Motor neuron (in vitro differentiated cells): ENCODE measurements around the gene DPPA4. TPM values are rescaled to one million over a fixed set of nuclear protein-coding genes. Genes with fewer than 3 reads are reported as not detected.
A peak's percentile ranks its signal among the peaks of the same experiment; 100 is the strongest.

Experiments
- ATAC-seq, 8 experiments: fragments of 200-7000 bp; cut with Tn5 transposase; replicated peaks in 6 of 8; 2 replicates each; pipeline ENCODE4 v1.8.0; 2021; ENCODE audit warnings: mild to moderate bottlenecking in 8 of 8, moderate library complexity in 8 of 8
- H3K27ac ChIP-seq, 2 donors: fragments of 250-450 bp; sonication (Bioruptor Pico); 2 replicates each; pipeline ENCODE4 v1.9.0; 2021; ENCODE audit warnings: antibody characterized with exemption in 2 of 2, mild to moderate bottlenecking in 2 of 2, moderate library complexity in 1 of 2
- H3K4me1 ChIP-seq, 2 donors: fragments of 250-450 bp; sonication (Bioruptor Pico); replicated peaks in 1 of 2; 2 replicates each; pipeline ENCODE4 v1.6.1; 2021; ENCODE audit warnings: antibody characterized with exemption in 2 of 2, mild to moderate bottlenecking in 2 of 2, moderate library complexity in 1 of 2
- H3K4me3 ChIP-seq, 5 donors: fragments of 250-450 bp; sonication (Bioruptor Pico); 2 replicates each; pipeline ENCODE4 v1.9.0; 2021; ENCODE audit warnings: antibody characterized with exemption in 5 of 5, mild to moderate bottlenecking in 5 of 5, moderate library complexity in 4 of 5
- WGBS, 10 experiments: fragments of 450-650 bp; shearing (Covaris generic); methylation state at CpG; one replicate each; pipeline ENCODE4 v1.0.0; 2022; 5-methylcytosine and 5-hydroxymethylcytosine counted together
- in situ Hi-C, 9 experiments: fragments of 400-800 bp; cut with MboI; loops; one replicate each; pipeline ENCODE4 v1.15.0; 2021; ENCODE audit warnings: low sequenced_read_pairs in 9 of 9, low pct_unique_long_range_greater_than_20kb in 2 of 9; ENCODE audit not compliant: unreplicated experiment in 9 of 9
- total RNA-seq, 8 experiments: library from RNA; unstranded; fragments of 300-600 nt; gene quantifications; 2 replicates each; pipeline versions ENCODE4 v1.2.3 to v1.2.4, GENCODE V29; 2022

The DPPA4 gene
- total RNA-seq, 8 experiments from 2014 or later = 0.15 to 55.3 (median 20.6) TPM; not detected in 1

GRCh38 chr3:109356442-109357155 lies 19.3 kb upstream of the DPPA4 start:
- no peak overlapping the region for H3K27ac ChIP-seq

GRCh38 chr3:109355625-109356441 lies 18.5 kb upstream of the DPPA4 start:
- in situ Hi-C loops = no loop called here
- Histone ChIP-seq H3K4me1 (peaks cover 11 to 17% of the 10 kb centered on the region in 2 donors), H3K4me3 (peak overlapping the region in 3 of 5 donors; percentile 7 to 14 (median 12)), H3K27ac (peak overlapping the region in 1 of 2 donors; percentile 15)
- 0 to 31% (median 10%) methylated on average over 1 to 8 of the region's 8 CpGs for WGBS, 10 experiments
- ATAC-seq = peak in 5 of 8 experiments; percentile 69 to 90 (median 79)

More at GRCh38 chr3:109356442-109357155, 19.3 kb upstream of the DPPA4 start:
- in situ Hi-C loops = no loop called here
- Histone ChIP-seq H3K4me1 (peaks cover 11 to 17% of the 10 kb centered on the region in 2 donors), H3K4me3 (no peak overlapping the region)
- WGBS, 10 experiments = 0 to 100% (median 18%) methylated on average over 1 to 3 of the region's 3 CpGs; no CpG with 5 or more reads in 2 of the 10 experiments
- no peak for ATAC-seq

- in situ Hi-C loops = no loop called here
These were observed 15.7 kb upstream of the DPPA4 start for GRCh38 chr3:109353057-109353456.

GRCh38 chr3:109351231-109351630 lies 13.9 kb upstream of the DPPA4 start:
- Histone ChIP-seq H3K4me1 (peaks cover 4 to 7% of the 10 kb centered on the region in 2 donors), H3K27ac (no peak overlapping the region), H3K4me3 (no peak overlapping the region)
- in situ Hi-C loops = no loop called here
- no peak for ATAC-seq

More at GRCh38 chr3:109353057-109353456, 15.7 kb upstream of the DPPA4 start:
- no peak overlapping the region for H3K4me3 ChIP-seq
- no peak overlapping the region for H3K27ac ChIP-seq
- no peak for ATAC-seq
- peaks cover 11 to 17% of the 10 kb centered on the region in 2 donors for H3K4me1 ChIP-seq
- WGBS, 10 experiments = 0 to 83% (median 0%) methylated on average over 1 to 2 of the region's 2 CpGs; no CpG with 5 or more reads in 3 of the 10 experiments

- WGBS, 10 experiments = 8 to 100% (median 62%) methylated on average over 1 to 3 of the region's 3 CpGs
- H3K4me3 ChIP-seq = no peak overlapping the region
These were observed 9.5 kb upstream of the DPPA4 start for GRCh38 chr3:109346770-109347295.

GRCh38 chr3:109346099-109346498 lies 8.8 kb upstream of the DPPA4 start:
- in situ Hi-C loops = no loop called here
- Histone ChIP-seq H3K27ac (no peak overlapping the region), H3K4me1 (no peaks in the 10 kb centered on the region), H3K4me3 (no peak overlapping the region)
- 0 to 100% (median 41%) methylated on average over 1 to 4 of the region's 4 CpGs; no CpG with 5 or more reads in 2 of the 10 experiments for WGBS, 10 experiments
- ATAC-seq = no peak

More at GRCh38 chr3:109346770-109347295, 9.5 kb upstream of the DPPA4 start:
- Histone ChIP-seq H3K27ac (no peak overlapping the region), H3K4me1 (no peaks in the 10 kb centered on the region)
- ATAC-seq = no peak
- in situ Hi-C loops = no loop called here

GRCh38 chr3:109339714-109340648 lies 2.6 kb upstream of the DPPA4 start:
- in situ Hi-C loops = no loop called here
- Histone ChIP-seq H3K27ac (no peak overlapping the region), H3K4me3 (no peak overlapping the region), H3K4me1 (peaks cover 0 to 14% of the 10 kb centered on the region in 2 donors)
- 0 to 71% (median 39%) methylated on average over 1 to 5 of the region's 5 CpGs; no CpG with 5 or more reads in 1 of the 10 experiments for WGBS, 10 experiments
- peak in 5 of 8 experiments; percentile 48 to 65 (median 62) for ATAC-seq

GRCh38 chr3:109339197-109339596 lies 1.9 kb upstream of the DPPA4 start:
- no peak overlapping the region for H3K27ac ChIP-seq
- H3K4me3 ChIP-seq = no peak overlapping the region
- 0 to 83% (median 50%) methylated on average over 1 to 3 of the region's 3 CpGs; no CpG with 5 or more reads in 2 of the 10 experiments for WGBS, 10 experiments
- peak in 3 of 8 experiments; percentile 21 to 26 (median 24) for ATAC-seq
- in situ Hi-C loops = no loop called here
- H3K4me1 ChIP-seq = peaks cover 0 to 20% of the 10 kb centered on the region in 2 donors

GRCh38 chr3:109338322-109338721 lies 976 bp upstream of the DPPA4 start:
- H3K27ac ChIP-seq = no peak overlapping the region
- peaks cover 0 to 26% of the 10 kb centered on the region in 2 donors for H3K4me1 ChIP-seq
- no peak for ATAC-seq
- in situ Hi-C loops = no loop called here
- 17 to 83% (median 49%) methylated on average over 1 to 4 of the region's 4 CpGs; no CpG with 5 or more reads in 2 of the 10 experiments for WGBS, 10 experiments
- H3K4me3 ChIP-seq = no peak overlapping the region

GRCh38 chr3:109336291-109336861 lies 970 bp downstream of the DPPA4 start:
- peak; percentile 40 to 76 (median 67) for ATAC-seq
- Histone ChIP-seq H3K4me1 (peaks cover 0 to 30% of the 10 kb centered on the region in 2 donors), H3K4me3 (peak overlapping the region; percentile 14 to 48 (median 34)), H3K27ac (peak overlapping the region; percentile 16 to 68)
- in situ Hi-C loops = no loop called here
- WGBS, 10 experiments = 0 to 31% (median 11%) methylated on average over 1 to 14 of the region's 17 CpGs; no CpG with 5 or more reads in 1 of the 10 experiments

GRCh38 chr3:109334572-109334971 lies 2.8 kb downstream of the DPPA4 start:
- Histone ChIP-seq H3K27ac (no peak overlapping the region), H3K4me3 (no peak overlapping the region), H3K4me1 (peaks cover 0 to 24% of the 10 kb centered on the region in 2 donors)
- WGBS, 10 experiments = 14 to 67% (median 43%) methylated on average over 1 of the region's 1 CpG; no CpG with 5 or more reads in 3 of the 10 experiments
- in situ Hi-C loops = no loop called here
- no peak for ATAC-seq

- H3K27ac ChIP-seq = no peak overlapping the region
- whole genome bisulfite sequencing, 10 experiments = 24 to 100% (median 76%) methylated on average over 1 to 5 of the region's 5 CpGs
- ATAC-seq = no peak
- H3K4me3 ChIP-seq = no peak overlapping the region
- in situ Hi-C loops = no loop called here
- H3K4me1 ChIP-seq = peaks cover 0 to 21% of the 10 kb centered on the region in 2 donors
These were observed 5.7 kb downstream of the DPPA4 start for GRCh38 chr3:109331692-109332091.
